Mucosa of rectum (tissue), 2 donors: ENCODE measurements around the gene FRMD4A.
"Not testable (repeated sequence)": the region's sequence is repeated elsewhere in the genome, so short reads cannot be mapped to it uniquely, and the experiment has no call there.

Experiments
- H3K27ac ChIP-seq, 2 donors: one replicate each; pipeline ENCODE4 v1.7.0; 2013; ENCODE audit warnings: inconsistent platforms in 2 of 2, low read depth in 2 of 2, low read length in 2 of 2
- H3K27me3 ChIP-seq, 2 donors: one replicate each; pipeline ENCODE4 v1.7.0; 2013; ENCODE audit warnings: low read length in 2 of 2; ENCODE audit not compliant: control insufficient read depth in 2 of 2, insufficient read depth in 2 of 2
- H3K36me3 ChIP-seq, 2 donors: one replicate each; pipeline ENCODE4 v1.7.0; 2013; ENCODE audit warnings: low read length in 2 of 2; ENCODE audit not compliant: control insufficient read depth in 2 of 2, insufficient read depth in 2 of 2
- H3K4me1 ChIP-seq, 2 donors: one replicate each; pipeline ENCODE4 v1.7.0; 2013; ENCODE audit warnings: low read length in 2 of 2, mild to moderate bottlenecking in 1 of 2; ENCODE audit not compliant: control insufficient read depth in 2 of 2, insufficient read depth in 2 of 2
- H3K4me3 ChIP-seq, 2 donors: one replicate each; pipeline ENCODE4 v1.7.0; 2013; ENCODE audit warnings: low read length in 2 of 2
- H3K9ac ChIP-seq, 2 donors: one replicate each; pipeline ENCODE4 v1.7.0; 2013; ENCODE audit warnings: low read length in 2 of 2, low read depth in 1 of 2, mild to moderate bottlenecking in 1 of 2
- H3K9me3 ChIP-seq, 2 donors: one replicate each; pipeline ENCODE4 v1.7.0; 2013; ENCODE audit warnings: low read length in 2 of 2; ENCODE audit not compliant: control insufficient read depth in 2 of 2
- donor health status: healthy.
- donor health status: Normal muscosa, but diverticular disease.

The FRMD4A gene

GRCh38 chr10:13955409-13956068 lies 375.2 kb downstream of the FRMD4A start:
- H3K36me3 ChIP-seq = no peaks in the 10 kb centered on the region
- no peaks in the 10 kb centered on the region for H3K27me3 ChIP-seq
- H3K4me3 ChIP-seq = no peak overlapping the region
- H3K9ac ChIP-seq = no peak overlapping the region
- H3K4me1 ChIP-seq = no peaks in the 10 kb centered on the region
- no peaks in the 10 kb centered on the region for H3K9me3 ChIP-seq
- no peak overlapping the region for H3K27ac ChIP-seq

GRCh38 chr10:13954195-13954594 lies 376.5 kb downstream of the FRMD4A start:
- not testable (repeated sequence) for H3K9me3 ChIP-seq, H3K27ac ChIP-seq, H3K27me3 ChIP-seq, H3K9ac ChIP-seq, H3K4me3 ChIP-seq, H3K4me1 ChIP-seq, H3K36me3 ChIP-seq

GRCh38 chr10:13953371-13953770 lies 377.4 kb downstream of the FRMD4A start:
- H3K27ac ChIP-seq = no peak overlapping the region
- H3K27me3 ChIP-seq = no peaks in the 10 kb centered on the region
- H3K36me3 ChIP-seq = no peaks in the 10 kb centered on the region
- no peaks in the 10 kb centered on the region for H3K9me3 ChIP-seq
- no peak overlapping the region for H3K4me3 ChIP-seq
- H3K4me1 ChIP-seq = no peaks in the 10 kb centered on the region
- no peak overlapping the region for H3K9ac ChIP-seq

- Histone ChIP-seq H3K27ac (no peak overlapping the region), H3K9ac (no peak overlapping the region), H3K4me3 (no peak overlapping the region), H3K9me3 (no peaks in the 10 kb centered on the region), H3K27me3 (no peaks in the 10 kb centered on the region), H3K36me3 (no peaks in the 10 kb centered on the region), H3K4me1 (no peaks in the 10 kb centered on the region)
Measured at GRCh38 chr10:13950543-13950939, 380.2 kb downstream of the FRMD4A start.

- Histone ChIP-seq H3K4me1 (no peaks in the 10 kb centered on the region), H3K4me3 (no peak overlapping the region), H3K36me3 (no peaks in the 10 kb centered on the region), H3K27ac (no peak overlapping the region), H3K9me3 (no peaks in the 10 kb centered on the region), H3K27me3 (no peaks in the 10 kb centered on the region), H3K9ac (no peak overlapping the region)
Measured at GRCh38 chr10:13949844-13950542, 380.7 kb downstream of the FRMD4A start.

- Histone ChIP-seq H3K36me3 (no peaks in the 10 kb centered on the region), H3K4me1 (no peaks in the 10 kb centered on the region), H3K9me3 (no peaks in the 10 kb centered on the region), H3K27me3 (no peaks in the 10 kb centered on the region), H3K27ac (no peak overlapping the region), H3K9ac (no peak overlapping the region), H3K4me3 (no peak overlapping the region)
Measured at GRCh38 chr10:13946209-13946460, 384.6 kb downstream of the FRMD4A start.

- Histone ChIP-seq H3K4me1 (no peaks in the 10 kb centered on the region), H3K9ac (no peak overlapping the region), H3K27ac (no peak overlapping the region), H3K36me3 (no peaks in the 10 kb centered on the region), H3K9me3 (no peaks in the 10 kb centered on the region), H3K27me3 (no peaks in the 10 kb centered on the region), H3K4me3 (no peak overlapping the region)
Measured at GRCh38 chr10:13945390-13946208, 385.1 kb downstream of the FRMD4A start.

- no peaks in the 10 kb centered on the region for H3K4me1 ChIP-seq
- H3K27ac ChIP-seq = no peak overlapping the region
- no peak overlapping the region for H3K4me3 ChIP-seq
- no peaks in the 10 kb centered on the region for H3K9me3 ChIP-seq
- H3K9ac ChIP-seq = no peak overlapping the region
- H3K27me3 ChIP-seq = no peaks in the 10 kb centered on the region
- no peaks in the 10 kb centered on the region for H3K36me3 ChIP-seq
Measured at GRCh38 chr10:13944823-13945222, 385.9 kb downstream of the FRMD4A start.

GRCh38 chr10:13943735-13944398 lies 386.9 kb downstream of the FRMD4A start:
- Histone ChIP-seq H3K9ac (no peak overlapping the region), H3K36me3 (no peaks in the 10 kb centered on the region), H3K27ac (no peak overlapping the region), H3K4me3 (no peak overlapping the region), H3K27me3 (no peaks in the 10 kb centered on the region), H3K9me3 (no peaks in the 10 kb centered on the region), H3K4me1 (no peaks in the 10 kb centered on the region)

GRCh38 chr10:13942035-13942434 lies 388.7 kb downstream of the FRMD4A start:
- Histone ChIP-seq H3K9ac (no peak overlapping the region), H3K4me3 (no peak overlapping the region), H3K9me3 (no peaks in the 10 kb centered on the region), H3K36me3 (no peaks in the 10 kb centered on the region), H3K4me1 (no peaks in the 10 kb centered on the region), H3K27me3 (no peaks in the 10 kb centered on the region), H3K27ac (no peak overlapping the region)
